K562 (cell line): ENCODE results near the gene SEC61A2. TPM values are rescaled to one million over a fixed set of nuclear protein-coding genes. Genes with fewer than 3 reads are reported as not detected.

ENCODE experiments used
- ATAC-seq: fragments of 200-7000 bp; cut with Tn5 transposase; 3 replicates; pipeline ENCODE4 v1.9.1; 2020; ENCODE audit warnings: moderate library complexity
- BruUV-seq: library from RNA; stranded (reverse); fragments of 400-500 nt; replicated peaks from 2 replicates; lab custom pipeline; 2021; lab: Mats Ljungman, UMichigan
- CTCF ChIA-PET: fragments of 300-600 bp; formaldehyde crosslinking; extraction: SDS; loops from one replicate; lab custom pipeline; 2021; ENCODE audit warnings: low intra/inter-chr PET ratio; lab: Yijun Ruan, JAX
- POLR2A ChIA-PET: fragments of 300-600, 350-650 bp; sonication (Branson Sonifier 250); formaldehyde crosslinking; extraction: SDS; loops from one replicate; lab custom pipeline; 2021; ENCODE audit warnings: antibody characterized with exemption, inconsistent platforms; lab: Yijun Ruan, JAX
- DNase-seq, 4 experiments: peaks; one replicate each; pipeline versions ENCODE4 v3.0.0 to v3.0.0-alpha.2; 2011 to 2018; ENCODE audit warnings: low spot score in 3 of 4, mixed read lengths in 3 of 4; ENCODE audit errors: extremely low read depth in 1 of 4
- FAIRE-seq: peaks from 2 replicates; lab custom pipeline; 2011; peaks lifted over from hg19 to GRCh38; lab: Jason Lieb, UNC
- H2AFZ ChIP-seq: 2 replicates; pipeline ENCODE4 v1.6.0; 2011; ENCODE audit warnings: low read depth, low read length, control low read depth, inconsistent platforms
- H3K27ac ChIP-seq: fragments of 200-600 bp; 3 replicates; pipeline ENCODE4 v1.8.0; 2011; ENCODE audit warnings: low read depth, mild to moderate bottlenecking, control low read depth, inconsistent platforms, low read length, moderate library complexity, mixed read lengths; ENCODE audit errors: extremely low read depth
- H3K27me3 ChIP-seq, 2 experiments: fragments of 300-600 bp in 1 of 2; 2 replicates in 1 of 2; 3 replicates in 1 of 2; pipeline versions ENCODE4 v1.6.0 to v1.8.0; 2011; ENCODE audit warnings: inconsistent platforms in 2 of 2, low read length in 2 of 2, mild to moderate bottlenecking in 1 of 2, mixed read lengths in 1 of 2, moderate library complexity in 1 of 2; ENCODE audit not compliant: control insufficient read depth in 2 of 2, insufficient read depth in 2 of 2
- H3K36me3 ChIP-seq: fragments of 300-600 bp; 3 replicates; pipeline ENCODE4 v1.8.0; 2011; ENCODE audit warnings: mild to moderate bottlenecking, low read length, inconsistent platforms; ENCODE audit not compliant: control insufficient read depth, insufficient read depth
- H3K4me1 ChIP-seq, 2 experiments: fragments of 200-600 bp in 1 of 2; replicated peaks in 1 of 2; 2 replicates in 1 of 2; 3 replicates in 1 of 2; pipeline versions ENCODE4 v1.5.1 to v1.8.0; 2011; ENCODE audit warnings: inconsistent platforms in 2 of 2, low read length in 2 of 2, mild to moderate bottlenecking in 1 of 2, mixed read lengths in 1 of 2, moderate library complexity in 1 of 2; ENCODE audit not compliant: control insufficient read depth in 2 of 2, insufficient read depth in 2 of 2
- H3K4me2 ChIP-seq: 2 replicates; pipeline ENCODE4 v1.6.1; 2011; ENCODE audit warnings: low read length, control low read depth, inconsistent platforms, mixed read lengths; ENCODE audit not compliant: insufficient read depth
- H3K4me3 ChIP-seq: fragments of 200-600 bp; sonication (generic), shearing (Covaris generic); 2 replicates; pipeline ENCODE4 v1.5.1; 2016; ENCODE audit warnings: control low read depth, inconsistent platforms
- H3K79me2 ChIP-seq: fragments of 200-600 bp; 3 replicates; pipeline ENCODE4 v1.8.0; 2011; ENCODE audit warnings: low read length, inconsistent platforms; ENCODE audit not compliant: control insufficient read depth, insufficient read depth
- H3K9ac ChIP-seq, 2 experiments: 2 replicates each; pipeline versions ENCODE4 v1.6.0 to v1.6.1; 2011; ENCODE audit warnings: low read depth in 2 of 2, low read length in 2 of 2, control low read depth in 1 of 2, inconsistent platforms in 1 of 2, mild to moderate bottlenecking in 1 of 2, mixed read lengths in 1 of 2; ENCODE audit not compliant: insufficient read depth in 1 of 2
- H3K9me1 ChIP-seq: one replicate; pipeline ENCODE4 v1.6.0; 2011; ENCODE audit warnings: inconsistent platforms, mild to moderate bottlenecking, low read length, moderate library complexity; ENCODE audit not compliant: control insufficient read depth, insufficient read depth
- H3K9me3 ChIP-seq: replicated peaks from 2 replicates; pipeline ENCODE4 v1.5.1; 2011; ENCODE audit warnings: low read depth, low read length, inconsistent platforms; ENCODE audit not compliant: control insufficient read depth, insufficient read depth
- H4K20me1 ChIP-seq: replicated peaks from 2 replicates; pipeline ENCODE4 v1.6.1; 2011; ENCODE audit warnings: low read length, inconsistent platforms, mixed read lengths; ENCODE audit not compliant: control insufficient read depth, insufficient read depth
- ADNP ChIP-seq: fragments of 200-800 bp; sonication (Bioruptor generic); IDR thresholded peaks from 2 replicates; pipeline ENCODE4 v1.6.1; 2016; ENCODE audit warnings: missing genetic modification characterization, missing compliant biosample characterization
- SRF ChIP-seq, 2 experiments: fragments of 250-450, 450-650 bp in 1 of 2; sonication (Bioruptor Pico) in 1 of 2; sonication (generic) in 1 of 2; formaldehyde crosslinking; IDR thresholded peaks; 2 replicates each; pipeline versions ENCODE4 v1.5.0 to v1.5.1; 2020 to 2022; ENCODE audit warnings: mild to moderate bottlenecking in 1 of 2, missing genetic modification reagents in 1 of 2
- WGBS: fragments of 100-300 bp; shearing (Covaris generic); methylation state at CpG from one replicate; pipeline ENCODE4 v1.1.6; 2016; ENCODE audit warnings: low coverage, mixed read lengths; ENCODE audit not compliant: insufficient coverage; ENCODE audit errors: missing lambda C conversion rate; 5-methylcytosine and 5-hydroxymethylcytosine counted together
- in situ Hi-C: fragments of 300-500 bp; cut with MboI; formaldehyde crosslinking; loops from 4 replicates; pipeline ENCODE4 v1.15.0; 2018; ENCODE audit warnings: inconsistent platforms, mixed read lengths
- intact Hi-C: fragments of 100-400 bp; cut with micrococcal nuclease; formaldehyde crosslinking; loops from 2 replicates; pipeline ENCODE4 v1.14.2; 2022
- polyA plus RNA-seq, 8 experiments: library from polyadenylated mRNA; depleted of rRNA in 4 of 8; stranded (reverse) in 5 of 8; unstranded in 3 of 8; fragments of >200 nt; fragmentation: Nextera tagmentation in 2 of 8; fragmentation: Illumina TruSeq in 1 of 8; extraction: Ambion mirVana in 2 of 8; extraction: Trizol in 1 of 8; gene quantifications; 2 replicates each; pipeline versions ENCODE4 v1.2.1 to v1.2.3, GENCODE V29; 2011 to 2014; ENCODE audit warnings: inconsistent platforms in 1 of 8, missing spikeins in 1 of 8
- total RNA-seq, 7 experiments: library from RNA; depleted of rRNA in 6 of 7; stranded (reverse); fragments of >200 nt in 6 of 7; fragmentation: Illumina TruSeq in 2 of 7; extraction: Trizol in 2 of 7; gene quantifications; 2 replicates each; pipeline versions ENCODE4 v1.2.1 to v1.2.3, GENCODE V29; 2011 to 2021; ENCODE audit warnings: low replicate concordance in 1 of 7
- TF ChIP-seq, protein P1 (sequence below): sonication (generic); formaldehyde crosslinking; IDR thresholded peaks from 2 replicates; pipeline ENCODE4 v1.8.0; 2023; ENCODE audit warnings: missing genetic modification reagents, mild to moderate bottlenecking, borderline replicate concordance

The SEC61A2 gene
- total and polyA plus RNA-seq, 9 of the 15 experiments (the other 6 are each of a cell fraction or from before 2014, with no cell fraction given) = 1.2 to 9.7 (median 3.9) TPM

DNA sequence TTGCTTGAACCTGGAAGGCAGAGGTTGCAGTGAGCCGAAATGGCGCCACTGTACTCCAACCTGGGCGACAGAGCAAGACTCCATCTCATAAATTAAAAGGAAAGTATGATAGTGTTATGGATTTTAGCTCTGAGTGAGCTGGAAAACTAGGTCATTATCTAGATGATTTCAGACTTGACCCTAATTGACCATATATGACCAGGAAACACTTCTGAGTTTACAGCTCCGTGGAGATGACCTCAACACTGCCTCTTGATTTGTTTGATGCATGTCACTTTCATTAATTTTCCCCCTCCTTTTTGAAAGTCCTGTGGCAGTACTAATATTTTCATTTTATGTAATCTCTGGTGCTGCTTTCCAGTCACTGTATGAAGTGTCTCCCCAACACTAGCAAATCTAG, 7.8 kb upstream of the SEC61A2 start:
- in situ Hi-C loops = no loop called here
- Histone ChIP-seq H3K27me3 (no peaks in the 10 kb centered on the region), H3K9me1 (no peaks in the 10 kb centered on the region), H3K9me3 (no peaks in the 10 kb centered on the region), H3K36me3 (peaks cover 6% of the 10 kb centered on the region; the same call in 1 of the 3 replicates), H3K4me1 (no peaks in the 10 kb centered on the region), H3K27ac (no peak overlapping the region), H3K4me3 (no peak overlapping the region), H3K79me2 (no peaks in the 10 kb centered on the region), H3K9ac (no peak overlapping the region), H3K4me2 (no peak overlapping the region), H2AFZ (no peak overlapping the region), H4K20me1 (no peaks in the 10 kb centered on the region)
- ATAC-seq (no peak), DNase-seq (no peak), FAIRE-seq (no peak)
- TF ChIP-seq, protein P1, sequence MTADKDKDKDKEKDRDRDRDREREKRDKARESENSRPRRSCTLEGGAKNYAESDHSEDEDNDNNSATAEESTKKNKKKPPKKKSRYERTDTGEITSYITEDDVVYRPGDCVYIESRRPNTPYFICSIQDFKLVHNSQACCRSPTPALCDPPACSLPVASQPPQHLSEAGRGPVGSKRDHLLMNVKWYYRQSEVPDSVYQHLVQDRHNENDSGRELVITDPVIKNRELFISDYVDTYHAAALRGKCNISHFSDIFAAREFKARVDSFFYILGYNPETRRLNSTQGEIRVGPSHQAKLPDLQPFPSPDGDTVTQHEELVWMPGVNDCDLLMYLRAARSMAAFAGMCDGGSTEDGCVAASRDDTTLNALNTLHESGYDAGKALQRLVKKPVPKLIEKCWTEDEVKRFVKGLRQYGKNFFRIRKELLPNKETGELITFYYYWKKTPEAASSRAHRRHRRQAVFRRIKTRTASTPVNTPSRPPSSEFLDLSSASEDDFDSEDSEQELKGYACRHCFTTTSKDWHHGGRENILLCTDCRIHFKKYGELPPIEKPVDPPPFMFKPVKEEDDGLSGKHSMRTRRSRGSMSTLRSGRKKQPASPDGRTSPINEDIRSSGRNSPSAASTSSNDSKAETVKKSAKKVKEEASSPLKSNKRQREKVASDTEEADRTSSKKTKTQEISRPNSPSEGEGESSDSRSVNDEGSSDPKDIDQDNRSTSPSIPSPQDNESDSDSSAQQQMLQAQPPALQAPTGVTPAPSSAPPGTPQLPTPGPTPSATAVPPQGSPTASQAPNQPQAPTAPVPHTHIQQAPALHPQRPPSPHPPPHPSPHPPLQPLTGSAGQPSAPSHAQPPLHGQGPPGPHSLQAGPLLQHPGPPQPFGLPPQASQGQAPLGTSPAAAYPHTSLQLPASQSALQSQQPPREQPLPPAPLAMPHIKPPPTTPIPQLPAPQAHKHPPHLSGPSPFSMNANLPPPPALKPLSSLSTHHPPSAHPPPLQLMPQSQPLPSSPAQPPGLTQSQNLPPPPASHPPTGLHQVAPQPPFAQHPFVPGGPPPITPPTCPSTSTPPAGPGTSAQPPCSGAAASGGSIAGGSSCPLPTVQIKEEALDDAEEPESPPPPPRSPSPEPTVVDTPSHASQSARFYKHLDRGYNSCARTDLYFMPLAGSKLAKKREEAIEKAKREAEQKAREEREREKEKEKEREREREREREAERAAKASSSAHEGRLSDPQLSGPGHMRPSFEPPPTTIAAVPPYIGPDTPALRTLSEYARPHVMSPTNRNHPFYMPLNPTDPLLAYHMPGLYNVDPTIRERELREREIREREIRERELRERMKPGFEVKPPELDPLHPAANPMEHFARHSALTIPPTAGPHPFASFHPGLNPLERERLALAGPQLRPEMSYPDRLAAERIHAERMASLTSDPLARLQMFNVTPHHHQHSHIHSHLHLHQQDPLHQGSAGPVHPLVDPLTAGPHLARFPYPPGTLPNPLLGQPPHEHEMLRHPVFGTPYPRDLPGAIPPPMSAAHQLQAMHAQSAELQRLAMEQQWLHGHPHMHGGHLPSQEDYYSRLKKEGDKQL (CRISPR knock-in tag) = no peak
- TF ChIP-seq SRF (CRISPR knock-in tag; IDR thresholded peaks at IDR 0.05) (peak in 1 of 2 experiments; percentile 41; a peak in 1 of 4 replicates), ADNP (tag) (no peak)
- intact Hi-C loops = no loop called here
- ChIA-PET POLR2A (interaction anchor here (0.6 to 1.2 kb wide), 2 partner anchors 8 to 48 kb away, joined by 3 read pairs; no protein-coding TSS in a partner anchor), CTCF (no interaction called here)
- BruUV-seq = no TSS peak
- 64% methylated on average over 4 of the region's 4 CpGs for WGBS
